OCI-LY1 (cell line): Measurements from ENCODE around the gene MYO18B.

Experiments used
- EZH2 ChIP-seq: fragments of 200-600 bp; sonication (generic), shearing (Covaris generic); IDR thresholded peaks from 2 replicates; pipeline ENCODE4 v1.8.0; 2017; ENCODE audit warnings: borderline replicate concordance, mixed run types, mild to moderate bottlenecking, antibody characterized with exemption, low read length, moderate library complexity, mixed read lengths
- TF ChIP-seq, protein P1 (sequence below): fragments of 200-600 bp; sonication (generic), shearing (Covaris generic); IDR thresholded peaks from 2 replicates; pipeline ENCODE4 v1.5.1; 2017; ENCODE audit warnings: mild to moderate bottlenecking, antibody characterized with exemption, low read length, moderate library complexity, mixed read lengths

DNA sequence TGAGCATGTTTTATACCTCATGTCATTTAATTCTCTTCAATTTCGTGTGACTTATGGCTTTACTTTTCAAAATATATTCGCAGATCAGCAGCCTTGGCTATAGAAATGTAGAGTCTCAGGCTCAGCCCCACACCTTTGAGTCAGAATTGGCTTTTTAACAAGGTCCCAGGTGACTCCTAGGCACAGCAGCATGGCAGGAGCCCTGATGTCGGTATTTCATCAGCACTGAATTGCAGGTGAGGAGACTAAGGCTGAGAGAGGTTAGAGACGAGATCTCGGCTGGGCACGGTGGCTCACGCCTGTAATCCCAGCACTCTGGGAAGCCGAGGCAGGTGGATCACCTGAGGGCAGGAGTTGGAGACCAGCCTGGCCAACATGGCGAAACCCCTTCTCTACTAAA, 230.4 kb downstream of the MYO18B start:
- TF ChIP-seq, protein P1, sequence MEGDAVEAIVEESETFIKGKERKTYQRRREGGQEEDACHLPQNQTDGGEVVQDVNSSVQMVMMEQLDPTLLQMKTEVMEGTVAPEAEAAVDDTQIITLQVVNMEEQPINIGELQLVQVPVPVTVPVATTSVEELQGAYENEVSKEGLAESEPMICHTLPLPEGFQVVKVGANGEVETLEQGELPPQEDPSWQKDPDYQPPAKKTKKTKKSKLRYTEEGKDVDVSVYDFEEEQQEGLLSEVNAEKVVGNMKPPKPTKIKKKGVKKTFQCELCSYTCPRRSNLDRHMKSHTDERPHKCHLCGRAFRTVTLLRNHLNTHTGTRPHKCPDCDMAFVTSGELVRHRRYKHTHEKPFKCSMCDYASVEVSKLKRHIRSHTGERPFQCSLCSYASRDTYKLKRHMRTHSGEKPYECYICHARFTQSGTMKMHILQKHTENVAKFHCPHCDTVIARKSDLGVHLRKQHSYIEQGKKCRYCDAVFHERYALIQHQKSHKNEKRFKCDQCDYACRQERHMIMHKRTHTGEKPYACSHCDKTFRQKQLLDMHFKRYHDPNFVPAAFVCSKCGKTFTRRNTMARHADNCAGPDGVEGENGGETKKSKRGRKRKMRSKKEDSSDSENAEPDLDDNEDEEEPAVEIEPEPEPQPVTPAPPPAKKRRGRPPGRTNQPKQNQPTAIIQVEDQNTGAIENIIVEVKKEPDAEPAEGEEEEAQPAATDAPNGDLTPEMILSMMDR, result no peak
- TF ChIP-seq EZH2, result no peak
